Endodermal cell (in vitro differentiated cells): ENCODE measurements around the gene SFT2D1. TPM values are rescaled to one million over a fixed set of nuclear protein-coding genes. Genes with fewer than 3 reads are reported as not detected.

Experiments
- DNase-seq: peaks from one replicate; pipeline ENCODE4 v3.0.0-alpha.2; 2017
- H3K27ac ChIP-seq: 2 replicates; pipeline ENCODE4 v1.5.1; 2013; ENCODE audit warnings: mild to moderate bottlenecking, low read depth, low read length, moderate library complexity
- H3K27me3 ChIP-seq: 2 replicates; pipeline ENCODE4 v1.6.1; 2013; ENCODE audit warnings: mild to moderate bottlenecking, low read length, moderate library complexity; ENCODE audit not compliant: insufficient read depth, control insufficient read depth, poor library complexity, severe bottlenecking
- H3K36me3 ChIP-seq: 2 replicates; pipeline ENCODE4 v1.7.0; 2013; ENCODE audit warnings: mild to moderate bottlenecking, low read length, moderate library complexity; ENCODE audit not compliant: control insufficient read depth, insufficient read depth
- H3K4me1 ChIP-seq: one replicate; pipeline ENCODE4 v1.7.0; 2013; ENCODE audit warnings: low read length; ENCODE audit not compliant: control insufficient read depth, insufficient read depth
- H3K4me3 ChIP-seq: 2 replicates; pipeline ENCODE4 v1.5.1; 2013; ENCODE audit warnings: mild to moderate bottlenecking, low read length, moderate library complexity
- H3K9ac ChIP-seq: 2 replicates; pipeline ENCODE4 v1.6.1; 2013; ENCODE audit warnings: mild to moderate bottlenecking, low read length, moderate library complexity; ENCODE audit not compliant: poor library complexity, severe bottlenecking; ENCODE audit errors: extremely low read depth
- H3K9me3 ChIP-seq: 2 replicates; pipeline ENCODE4 v1.6.1; 2013; ENCODE audit warnings: mild to moderate bottlenecking, low read length, moderate library complexity; ENCODE audit not compliant: control insufficient read depth
- H3K27ac Mint-ChIP-seq: 2 replicates; pipeline ENCODE4 v1.8.0; 2020; ENCODE audit warnings: mixed read lengths
- H3K27me3 Mint-ChIP-seq: 2 replicates; pipeline ENCODE4 v1.8.0; 2021; ENCODE audit warnings: mild to moderate bottlenecking, mixed read lengths; ENCODE audit not compliant: insufficient read depth
- H3K36me3 Mint-ChIP-seq: 2 replicates; pipeline ENCODE4 v1.8.0; 2020; ENCODE audit warnings: low read depth, mixed read lengths
- H3K4me1 Mint-ChIP-seq: 2 replicates; pipeline ENCODE4 v1.8.0; 2020; ENCODE audit warnings: mixed read lengths
- H3K4me3 Mint-ChIP-seq: 2 replicates; pipeline ENCODE4 v1.8.0; 2020; ENCODE audit warnings: mild to moderate bottlenecking, moderate library complexity, mixed read lengths
- H3K9me3 Mint-ChIP-seq: 2 replicates; pipeline ENCODE4 v1.8.0; 2020; ENCODE audit warnings: mild to moderate bottlenecking, mixed read lengths
- WGBS, 2 experiments: methylation state at CpG; one replicate each; pipeline versions ENCODE4 v1.1.5 to v1.1.7; 2013; ENCODE audit warnings: missing lambda C conversion rate in 2 of 2, mixed read lengths in 1 of 2; ENCODE audit not compliant: insufficient coverage in 1 of 2, insufficient read length in 1 of 2; 5-methylcytosine and 5-hydroxymethylcytosine counted together
- total RNA-seq, 2 donors: library from RNA; stranded (reverse); fragmentation: NEBNext Ultra II Directional in 1 of 2; extraction: Animal tissue kit (Norgen Biotek cat#: 25700) in 1 of 2; gene quantifications; 2 replicates in 1 of 2; 3 replicates in 1 of 2; pipeline ENCODE4 v1.2.1, GENCODE V29; 2021
- TF ChIP-seq, protein P1 (sequence below): fragments of 200-600 bp; sonication (generic); conservative IDR thresholded peaks from 2 replicates; pipeline ENCODE4 v1.5.0; 2021; ENCODE audit warnings: antibody characterized with exemption, mild to moderate bottlenecking

The SFT2D1 gene
- total RNA-seq, 2 donors from 2014 or later, result 42.4 to 53.9 TPM

DNA sequence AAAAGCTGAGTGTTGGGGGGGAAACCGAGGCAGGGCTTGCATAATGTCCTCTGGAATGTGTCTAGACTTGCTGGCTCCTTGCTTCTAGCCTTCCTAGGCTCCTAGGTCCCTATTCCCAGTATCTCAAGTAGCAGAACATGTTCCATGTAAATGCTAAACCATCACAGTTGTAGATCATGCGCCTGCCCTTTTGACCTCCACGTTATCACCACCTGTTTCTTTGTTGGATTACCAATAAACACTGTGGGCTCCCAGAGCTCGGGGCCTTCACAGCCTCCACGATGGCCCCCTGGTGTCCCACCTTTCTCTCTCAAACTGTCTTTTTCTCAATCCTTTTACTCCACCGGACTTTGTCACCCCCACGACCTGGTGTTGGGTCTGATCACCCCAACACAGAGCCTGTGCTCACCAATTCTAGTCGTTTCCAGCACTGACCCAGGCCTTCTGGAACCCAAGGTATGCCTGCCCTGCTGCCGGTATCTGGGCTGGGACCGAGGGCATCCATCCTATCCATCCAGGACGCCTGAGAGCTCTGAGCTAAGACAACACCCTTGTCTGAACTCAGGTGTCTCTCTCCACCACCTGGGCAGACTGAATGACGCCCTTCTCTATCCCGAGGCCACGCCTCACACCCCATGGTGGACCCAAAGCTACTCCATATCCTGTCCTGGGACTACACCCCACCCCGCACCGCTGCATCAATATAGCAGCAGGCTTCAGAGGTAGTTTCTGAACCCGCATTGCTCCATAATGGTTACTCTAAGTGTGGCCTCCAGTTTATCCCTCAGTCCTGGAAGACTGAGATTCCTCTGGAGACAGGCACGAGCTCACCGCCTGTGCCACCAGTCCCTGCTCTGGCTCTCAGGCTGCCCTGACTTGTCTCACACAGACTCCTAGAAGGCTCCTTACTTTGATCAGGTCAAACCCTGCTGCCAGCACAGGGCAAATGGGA is 24.8 kb downstream of the SFT2D1 start:
- Histone ChIP-seq H3K36me3 (peaks cover 26% of the 10 kb centered on the region), H3K27me3 (no peaks in the 10 kb centered on the region), H3K4me1 (peaks cover 4% of the 10 kb centered on the region), H3K9me3 (no peaks in the 10 kb centered on the region), H3K9ac (no peak overlapping the region), H3K4me3 (no peak overlapping the region), H3K27ac (no peak overlapping the region)
- H3K9me3 Mint-ChIP-seq, result no peaks in the 10 kb centered on the region
- peak; percentile 45 for DNase-seq
- 92 to 93% methylated on average over 17 to 19 of the region's 19 CpGs for WGBS, 2 experiments
- peaks cover 23% of the 10 kb centered on the region for H3K4me1 Mint-ChIP-seq
- H3K27ac Mint-ChIP-seq, result no peak overlapping the region
- TF ChIP-seq, protein P1, sequence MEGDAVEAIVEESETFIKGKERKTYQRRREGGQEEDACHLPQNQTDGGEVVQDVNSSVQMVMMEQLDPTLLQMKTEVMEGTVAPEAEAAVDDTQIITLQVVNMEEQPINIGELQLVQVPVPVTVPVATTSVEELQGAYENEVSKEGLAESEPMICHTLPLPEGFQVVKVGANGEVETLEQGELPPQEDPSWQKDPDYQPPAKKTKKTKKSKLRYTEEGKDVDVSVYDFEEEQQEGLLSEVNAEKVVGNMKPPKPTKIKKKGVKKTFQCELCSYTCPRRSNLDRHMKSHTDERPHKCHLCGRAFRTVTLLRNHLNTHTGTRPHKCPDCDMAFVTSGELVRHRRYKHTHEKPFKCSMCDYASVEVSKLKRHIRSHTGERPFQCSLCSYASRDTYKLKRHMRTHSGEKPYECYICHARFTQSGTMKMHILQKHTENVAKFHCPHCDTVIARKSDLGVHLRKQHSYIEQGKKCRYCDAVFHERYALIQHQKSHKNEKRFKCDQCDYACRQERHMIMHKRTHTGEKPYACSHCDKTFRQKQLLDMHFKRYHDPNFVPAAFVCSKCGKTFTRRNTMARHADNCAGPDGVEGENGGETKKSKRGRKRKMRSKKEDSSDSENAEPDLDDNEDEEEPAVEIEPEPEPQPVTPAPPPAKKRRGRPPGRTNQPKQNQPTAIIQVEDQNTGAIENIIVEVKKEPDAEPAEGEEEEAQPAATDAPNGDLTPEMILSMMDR, result no peak
- H3K36me3 Mint-ChIP-seq, result peaks cover 16% of the 10 kb centered on the region
- H3K27me3 Mint-ChIP-seq, result peaks cover 1% of the 10 kb centered on the region
- H3K4me3 Mint-ChIP-seq, result no peak overlapping the region

GRCh38 chr6:166315436-166315835 is 26.9 kb downstream of the SFT2D1 start:
- peaks cover 8% of the 10 kb centered on the region for H3K36me3 ChIP-seq
- H3K4me3 Mint-ChIP-seq, result no peak overlapping the region
- no peak overlapping the region for H3K4me3 ChIP-seq
- WGBS, 2 experiments, result 90 to 99% methylated on average over 7 to 11 of the region's 11 CpGs
- H3K27me3 ChIP-seq, result peaks cover 2% of the 10 kb centered on the region
- no peak overlapping the region for H3K27ac ChIP-seq
- TF ChIP-seq, protein P1, result no peak
- H3K4me1 Mint-ChIP-seq, result peaks cover 23% of the 10 kb centered on the region
- DNase-seq, result no peak
- peaks cover 4% of the 10 kb centered on the region for H3K4me1 ChIP-seq
- H3K9me3 ChIP-seq, result no peaks in the 10 kb centered on the region
- H3K9ac ChIP-seq, result no peak overlapping the region
- H3K36me3 Mint-ChIP-seq, result peaks cover 5% of the 10 kb centered on the region
- no peak overlapping the region for H3K27ac Mint-ChIP-seq
- no peaks in the 10 kb centered on the region for H3K9me3 Mint-ChIP-seq
- peaks cover 10% of the 10 kb centered on the region for H3K27me3 Mint-ChIP-seq

DNA sequence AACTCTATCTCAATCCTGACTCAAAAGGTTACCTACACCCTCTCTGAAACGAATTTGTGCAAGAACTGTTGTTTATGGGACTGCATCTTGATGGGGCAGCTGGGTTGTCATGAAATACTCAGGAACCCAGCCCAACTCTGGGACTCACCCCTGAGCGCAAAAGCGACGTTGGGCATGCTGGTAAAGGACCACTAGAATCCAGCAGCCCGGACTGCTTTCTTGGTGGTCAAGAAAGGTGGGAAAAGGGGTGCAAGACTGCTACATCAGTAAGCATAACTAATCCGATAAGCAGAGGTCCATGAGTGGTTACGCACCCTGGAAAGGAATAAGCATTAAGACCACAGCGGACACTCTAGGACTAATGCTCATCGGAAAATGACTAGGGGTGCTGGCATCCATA is 27.9 kb downstream of the SFT2D1 start:
- H3K27me3 ChIP-seq, result peaks cover 12% of the 10 kb centered on the region
- DNase-seq, result no peak
- Mint-ChIP-seq H3K27me3 (peaks cover 19% of the 10 kb centered on the region), H3K4me3 (no peak overlapping the region), H3K36me3 (no peaks in the 10 kb centered on the region), H3K4me1 (peaks cover 23% of the 10 kb centered on the region), H3K9me3 (no peaks in the 10 kb centered on the region), H3K27ac (no peak overlapping the region)
- H3K36me3 ChIP-seq, result no peaks in the 10 kb centered on the region
- no peak overlapping the region for H3K27ac ChIP-seq
- TF ChIP-seq, protein P1, result no peak
- 86 to 88% methylated on average over 4 to 8 of the region's 9 CpGs for WGBS, 2 experiments
- no peaks in the 10 kb centered on the region for H3K9me3 ChIP-seq
- no peak overlapping the region for H3K4me3 ChIP-seq
- H3K4me1 ChIP-seq, result peaks cover 4% of the 10 kb centered on the region
- no peak overlapping the region for H3K9ac ChIP-seq
